ENCODE results near the gene BDKRB2. TPM values are rescaled to one million over a fixed set of nuclear protein-coding genes. Genes with fewer than 3 reads are reported as not detected.

The BDKRB2 gene
- total and polyA plus RNA-seq, 2 of the 8 experiments (the other 6 are each of a cell fraction or from before 2014, with no cell fraction given), result 0.13 to 0.21 TPM

- FAIRE-seq (no peak), DNase-seq (ENCODE audit: low read depth in 1 of 2, low spot score in 2 of 2) (no peak)
- Histone ChIP-seq H2BK5ac (ENCODE audit: low read depth, low read length) (no peak overlapping the region), H3K4me2 (ENCODE audit: insufficient read depth in 1 of 2, low read depth in 2 of 2, low read length in 2 of 2) (no peak overlapping the region), H3K14ac (ENCODE audit: insufficient read length) (no peak overlapping the region), H4K5ac (ENCODE audit: insufficient read length, low read depth, low read length) (no peak overlapping the region), H3K9ac (replicated peaks in 1 of 4; ENCODE audit: extremely low read depth in 1 of 4, low read depth in 3 of 4, low read length in 3 of 4) (no peak overlapping the region), H2BK120ac (replicated peaks; ENCODE audit: low read depth, low read length) (no peak overlapping the region), H3K27me3 (replicated peaks in 1 of 4; ENCODE audit: control insufficient read depth in 3 of 4, extremely low read depth in 1 of 4, insufficient read depth in 3 of 4, low read length in 3 of 4) (no peaks in the 10 kb centered on the region), H2AK5ac (ENCODE audit: low read depth, low read length) (no peak overlapping the region), H3K4ac (replicated peaks; ENCODE audit: insufficient read length, low read depth, low read length) (no peak overlapping the region), H3K23me2 (ENCODE audit: low read depth, low read length) (no peaks in the 10 kb centered on the region), H4K8ac (ENCODE audit: extremely low read depth, insufficient read depth, low read length) (no peak overlapping the region), H3K9me3 (ENCODE audit: insufficient read depth in 2 of 2, low read depth in 1 of 2, low read length in 1 of 2) (peaks cover 0 to 7% of the 10 kb centered on the region in 2 experiments; a peak in 2 of 4 replicates), H3K79me1 (ENCODE audit: low read depth, low read length) (no peaks in the 10 kb centered on the region), H2AFZ (ENCODE audit: low read length) (no peak overlapping the region), H3K79me2 (ENCODE audit: control insufficient read depth in 1 of 2, insufficient read depth in 2 of 2, low read length in 2 of 2) (no peaks in the 10 kb centered on the region), H3K4me3 (ENCODE audit: extremely low read depth in 1 of 4, insufficient read depth in 2 of 4, low read depth in 3 of 4, low read length in 4 of 4) (no peak overlapping the region), H3K18ac (ENCODE audit: extremely low read depth, low read length) (no peak overlapping the region), H3K4me1 (replicated peaks in 1 of 4; ENCODE audit: control insufficient read depth in 3 of 4, insufficient read depth in 4 of 4, low read length in 3 of 4) (no peaks in the 10 kb centered on the region; a peak in 1 of 7 replicates), H3K56ac (replicated peaks; ENCODE audit: insufficient read length, low read depth, low read length) (no peak overlapping the region), H4K20me1 (replicated peaks in 1 of 2; ENCODE audit: control insufficient read depth in 1 of 2, insufficient read depth in 2 of 2, low read length in 2 of 2) (no peaks in the 10 kb centered on the region), H2BK15ac (ENCODE audit: low read length) (no peak overlapping the region), H2BK12ac (ENCODE audit: low read depth, low read length) (no peak overlapping the region), H3K23ac (ENCODE audit: insufficient read length) (no peak overlapping the region), H2BK20ac (ENCODE audit: low read length) (no peak overlapping the region), H3K27ac (ENCODE audit: low read depth, low read length) (no peak overlapping the region), H3K36me3 (ENCODE audit: control insufficient read depth in 2 of 4, insufficient read depth in 4 of 4, low read length in 3 of 4) (no peaks in the 10 kb centered on the region), H4K91ac (replicated peaks; ENCODE audit: insufficient read length, low read length) (no peak overlapping the region)
- CTCF ChIA-PET (ENCODE audit: partially characterized antibody), result interaction anchor here (1.0 to 2.6 kb wide), 4 partner anchors 9 to 158 kb away, joined by 3 to 7 read pairs (median 4); no protein-coding TSS in a partner anchor
- POLR2A ChIA-PET (ENCODE audit: partially characterized antibody), result interaction anchor here (0.7 kb wide), 1 partner anchor 11 kb away, joined by 3 read pairs; no protein-coding TSS in a partner anchor
- 87% methylated on average over 4 of the region's 4 CpGs; no CpG with 5 or more reads in 1 of the 2 experiments for WGBS, 2 experiments (ENCODE audit: extremely low coverage in 1 of 2, insufficient coverage in 1 of 2, insufficient read length in 1 of 2, insufficient replicate concordance in 2 of 2, low coverage in 1 of 2, low lambda C conversion rate in 2 of 2, missing lambda C conversion rate in 1 of 2)
- TF ChIP-seq, protein P1, sequence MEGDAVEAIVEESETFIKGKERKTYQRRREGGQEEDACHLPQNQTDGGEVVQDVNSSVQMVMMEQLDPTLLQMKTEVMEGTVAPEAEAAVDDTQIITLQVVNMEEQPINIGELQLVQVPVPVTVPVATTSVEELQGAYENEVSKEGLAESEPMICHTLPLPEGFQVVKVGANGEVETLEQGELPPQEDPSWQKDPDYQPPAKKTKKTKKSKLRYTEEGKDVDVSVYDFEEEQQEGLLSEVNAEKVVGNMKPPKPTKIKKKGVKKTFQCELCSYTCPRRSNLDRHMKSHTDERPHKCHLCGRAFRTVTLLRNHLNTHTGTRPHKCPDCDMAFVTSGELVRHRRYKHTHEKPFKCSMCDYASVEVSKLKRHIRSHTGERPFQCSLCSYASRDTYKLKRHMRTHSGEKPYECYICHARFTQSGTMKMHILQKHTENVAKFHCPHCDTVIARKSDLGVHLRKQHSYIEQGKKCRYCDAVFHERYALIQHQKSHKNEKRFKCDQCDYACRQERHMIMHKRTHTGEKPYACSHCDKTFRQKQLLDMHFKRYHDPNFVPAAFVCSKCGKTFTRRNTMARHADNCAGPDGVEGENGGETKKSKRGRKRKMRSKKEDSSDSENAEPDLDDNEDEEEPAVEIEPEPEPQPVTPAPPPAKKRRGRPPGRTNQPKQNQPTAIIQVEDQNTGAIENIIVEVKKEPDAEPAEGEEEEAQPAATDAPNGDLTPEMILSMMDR (IDR thresholded peaks at IDR 0.05; ENCODE audit: control extremely low read depth in 1 of 3, insufficient read depth in 1 of 3, low read depth in 1 of 3, low read length in 3 of 3), result no peak
- TF ChIP-seq CBX5 (IDR thresholded peaks at IDR 0.05; ENCODE audit: low read depth, low read length) (no peak), POLR2AphosphoS5 (IDR thresholded peaks at IDR 0.05; ENCODE audit: low read depth, low read length) (no peak), HDAC2 (IDR thresholded peaks at IDR 0.05; ENCODE audit: borderline replicate concordance in 1 of 2, low read depth in 2 of 2, low read length in 2 of 2) (no peak), SIRT6 (IDR thresholded peaks at IDR 0.05; ENCODE audit: low read length) (no peak), MAFK (IDR thresholded peaks at IDR 0.05; ENCODE audit: low read depth, low read length) (no peak), ASH2L (IDR thresholded peaks at IDR 0.05; ENCODE audit: low read length) (no peak), HDAC6 (IDR thresholded peaks at IDR 0.05; ENCODE audit: low read depth, low read length) (no peak), TBP (IDR thresholded peaks at IDR 0.05; ENCODE audit: low read depth, low read length) (no peak), JUN (IDR thresholded peaks at IDR 0.05; ENCODE audit: low read depth, low read length) (no peak), SP4 (IDR thresholded peaks at IDR 0.05; ENCODE audit: low read length) (no peak), SIN3A (conservative IDR thresholded peaks at IDR 0.05 in 1 of 2, IDR thresholded peaks at IDR 0.05 in 1 of 2; ENCODE audit: low read depth in 1 of 2, low read length in 2 of 2) (no peak)
Observed at GRCh38 chr14:96256407-96256806, 51.8 kb downstream of the BDKRB2 start.

Measured in H1 (cell line).